OCI-LY1 (cell line): ENCODE data around the gene FREM3.

Experiments
- CTCF ChIP-seq: fragments of 200-600 bp; sonication (generic), shearing (Covaris generic); IDR thresholded peaks from 2 replicates; pipeline ENCODE4 v1.5.1; 2017; ENCODE audit warnings: mild to moderate bottlenecking, antibody characterized with exemption, low read length, moderate library complexity, mixed read lengths
- EZH2 ChIP-seq: fragments of 200-600 bp; sonication (generic), shearing (Covaris generic); IDR thresholded peaks from 2 replicates; pipeline ENCODE4 v1.8.0; 2017; ENCODE audit warnings: borderline replicate concordance, mixed run types, mild to moderate bottlenecking, antibody characterized with exemption, low read length, moderate library complexity, mixed read lengths

GRCh38 chr4:143609492-143609891 lies 91.0 kb downstream of the FREM3 start:
- no peak for TF ChIP-seq EZH2
- no peak for TF ChIP-seq CTCF
